Activated naive CD4-positive, alpha-beta T cell treated with anti-CD3 and anti-CD28 coated beads for 36 hours (primary cell): ENCODE data around the gene ADAMTS7. TPM values are rescaled to one million over a fixed set of nuclear protein-coding genes. Genes with fewer than 3 reads are reported as not detected.
"Not testable (repeated sequence)": the region's sequence is repeated elsewhere in the genome, so short reads cannot be mapped to it uniquely, and the experiment has no call there.

Source experiments
- CTCF ChIA-PET: fragments of 350-600 bp; sonication (Branson Sonifier 250); formaldehyde crosslinking; loops from one replicate; lab custom pipeline; 2021; ENCODE audit warnings: antibody characterized with exemption; lab: Charles Lee
- DNase-seq: peaks from one replicate; pipeline ENCODE4 v3.0.0-alpha.2; 2020
- H3K27ac Mint-ChIP-seq: one replicate; pipeline ENCODE4 v1.8.0; 2021; ENCODE audit warnings: mild to moderate bottlenecking, mixed read lengths
- H3K27me3 Mint-ChIP-seq: one replicate; pipeline ENCODE4 v1.8.0; 2021; ENCODE audit warnings: low read depth, mixed read lengths
- H3K36me3 Mint-ChIP-seq: one replicate; pipeline ENCODE4 v1.8.0; 2021; ENCODE audit warnings: low read depth, mixed read lengths
- H3K4me1 Mint-ChIP-seq: one replicate; pipeline ENCODE4 v1.8.0; 2021; ENCODE audit warnings: low read depth, mixed read lengths
- H3K4me3 Mint-ChIP-seq: one replicate; pipeline ENCODE4 v1.8.0; 2021; ENCODE audit warnings: mild to moderate bottlenecking, moderate library complexity, mixed read lengths
- H3K9me3 Mint-ChIP-seq: one replicate; pipeline ENCODE4 v1.8.0; 2021; ENCODE audit warnings: mixed read lengths
- intact Hi-C: fragments of 100-400 bp; cut with micrococcal nuclease; formaldehyde crosslinking; loops from one replicate; pipeline ENCODE4 v1.15.1; 2023
- total RNA-seq, 2 experiments: library from RNA; stranded (reverse); gene quantifications; one replicate each; pipeline ENCODE4 v1.2.3, GENCODE V29; 2021

Gene ADAMTS7
- total RNA-seq, 2 experiments from 2014 or later, result 0.07 to 0.10 TPM

DNA sequence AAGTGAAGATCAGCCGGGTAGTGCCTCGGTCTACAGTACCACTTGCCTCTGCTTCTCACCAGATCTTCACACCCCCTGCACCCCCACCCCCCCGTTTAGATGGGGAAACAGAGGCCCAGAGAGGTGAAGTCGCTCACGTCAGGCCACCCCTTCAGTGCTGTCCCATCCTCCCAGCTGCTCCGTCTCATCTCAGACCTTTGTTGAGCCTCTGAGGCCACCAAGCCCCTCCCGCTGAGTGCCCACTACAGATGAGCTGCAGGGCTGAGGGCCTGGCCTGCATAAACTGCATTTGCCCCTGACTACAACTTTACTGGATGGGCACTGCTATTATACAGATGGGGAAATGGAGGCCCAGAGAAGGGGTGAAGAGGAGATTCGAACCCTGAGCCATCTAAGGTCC, 35.8 kb downstream of the ADAMTS7 start:
- H3K27ac Mint-ChIP-seq, result no peak overlapping the region
- no peak overlapping the region for H3K4me3 Mint-ChIP-seq
- H3K4me1 Mint-ChIP-seq, result no peaks in the 10 kb centered on the region
- H3K9me3 Mint-ChIP-seq, result no peaks in the 10 kb centered on the region
- H3K36me3 Mint-ChIP-seq, result no peaks in the 10 kb centered on the region
- no peaks in the 10 kb centered on the region for H3K27me3 Mint-ChIP-seq
- DNase-seq, result no peak
- intact Hi-C loops, result loop anchor here (10.0 kb wide), 1 partner anchor 801 kb away; no protein-coding TSS in a partner anchor
- CTCF ChIA-PET, result no interaction called here

DNA sequence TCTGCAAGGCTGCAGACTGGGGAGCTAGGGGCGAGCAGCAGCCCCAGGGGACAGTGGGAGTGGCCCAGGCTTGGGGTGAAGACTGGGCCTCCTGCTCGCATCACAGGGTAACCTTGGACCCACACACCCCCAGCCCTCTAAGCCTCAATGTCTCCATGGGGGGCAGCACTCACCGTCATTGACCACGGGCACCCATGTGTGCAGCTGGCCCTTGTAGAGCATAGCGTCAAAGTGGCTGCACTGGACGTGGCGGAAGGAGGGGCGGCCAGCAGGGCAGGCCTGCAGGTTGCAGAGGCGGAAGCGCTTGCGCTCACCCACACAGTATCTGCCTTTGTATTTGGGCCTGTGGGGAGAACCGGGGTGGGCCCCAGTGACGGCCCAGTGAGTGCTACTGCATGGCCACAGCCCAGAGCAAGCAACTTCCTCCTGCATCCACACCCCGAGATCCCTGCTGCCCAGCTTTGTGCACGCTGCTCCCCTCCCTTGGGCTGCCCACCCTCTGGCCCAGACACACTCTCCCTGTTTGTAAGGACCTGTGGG, 36.7 kb downstream of the ADAMTS7 start:
- H3K27me3 Mint-ChIP-seq, H3K36me3 Mint-ChIP-seq, H3K9me3 Mint-ChIP-seq, CTCF ChIA-PET, H3K4me3 Mint-ChIP-seq, H3K4me1 Mint-ChIP-seq, DNase-seq, H3K27ac Mint-ChIP-seq: not testable (repeated sequence)
- intact Hi-C loops, result loop anchor here (10.0 kb wide), 1 partner anchor 800 kb away; no protein-coding TSS in a partner anchor

DNA sequence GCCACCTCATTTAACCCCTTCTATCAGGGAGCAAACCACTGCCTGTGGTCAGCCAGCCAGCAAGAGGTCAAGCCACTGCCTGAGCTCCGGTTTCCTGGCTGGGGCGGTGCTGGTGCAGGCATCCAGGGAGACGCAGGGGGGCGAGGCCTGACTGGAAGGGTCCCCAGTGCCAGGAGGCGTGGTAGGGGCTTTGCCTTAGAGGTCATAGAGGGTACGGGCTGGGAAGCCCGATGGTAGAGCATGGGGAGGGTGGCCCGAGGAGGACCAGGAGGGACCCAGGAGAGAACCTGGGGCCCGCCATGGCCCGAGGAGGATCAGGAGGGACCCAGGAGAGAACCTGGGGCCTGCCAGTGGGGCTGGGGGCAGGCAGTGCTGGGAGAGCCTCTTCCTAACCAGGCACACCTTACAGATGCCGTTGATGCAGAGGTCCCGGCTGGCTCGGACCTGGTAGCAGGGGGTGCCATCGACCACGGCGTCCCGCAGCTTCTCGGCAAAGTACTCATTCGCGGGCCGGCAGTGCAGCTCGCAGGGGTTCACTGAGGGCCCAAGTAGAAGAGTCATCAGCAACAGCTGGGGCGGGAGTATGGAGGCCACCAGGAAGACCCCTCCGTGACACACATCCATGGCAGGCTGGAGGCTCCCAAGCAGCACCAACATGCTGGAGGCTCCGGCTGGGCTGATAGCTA, 37.4 kb downstream of the ADAMTS7 start:
- H3K4me1 Mint-ChIP-seq, H3K27ac Mint-ChIP-seq, H3K9me3 Mint-ChIP-seq, H3K36me3 Mint-ChIP-seq, H3K4me3 Mint-ChIP-seq, H3K27me3 Mint-ChIP-seq, CTCF ChIA-PET, DNase-seq: not testable (repeated sequence)
- intact Hi-C loops, result loop anchor here (10.0 kb wide), 1 partner anchor 799 kb away; no protein-coding TSS in a partner anchor

DNA sequence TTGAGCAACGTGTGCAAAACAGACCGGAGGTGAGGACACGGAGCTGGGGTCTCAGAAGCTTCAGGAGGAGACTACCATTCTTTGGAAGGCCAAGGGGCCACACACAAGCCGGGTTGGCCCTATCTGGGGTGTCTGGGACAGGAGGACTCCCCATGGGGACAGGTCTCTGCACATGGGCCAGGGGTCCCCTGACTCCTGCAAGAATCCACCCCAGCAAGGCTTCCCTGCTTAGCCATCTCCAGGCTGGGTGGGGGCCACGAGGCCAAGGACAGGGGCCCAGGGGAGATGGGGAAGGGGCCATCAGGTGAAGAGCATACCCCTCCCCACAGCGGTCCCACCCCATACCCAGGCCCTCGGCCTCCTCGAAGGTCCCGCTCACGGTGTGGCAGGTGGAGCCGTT, 38.5 kb downstream of the ADAMTS7 start:
- Mint-ChIP-seq H3K36me3 (no peaks in the 10 kb centered on the region), H3K27ac (no peak overlapping the region), H3K27me3 (no peaks in the 10 kb centered on the region), H3K9me3 (no peaks in the 10 kb centered on the region), H3K4me1 (no peaks in the 10 kb centered on the region), H3K4me3 (no peak overlapping the region)
- intact Hi-C loops, result loop anchor here (10.0 kb wide), 1 partner anchor 798 kb away; no protein-coding TSS in a partner anchor
- CTCF ChIA-PET, result no interaction called here
- no peak for DNase-seq

DNA sequence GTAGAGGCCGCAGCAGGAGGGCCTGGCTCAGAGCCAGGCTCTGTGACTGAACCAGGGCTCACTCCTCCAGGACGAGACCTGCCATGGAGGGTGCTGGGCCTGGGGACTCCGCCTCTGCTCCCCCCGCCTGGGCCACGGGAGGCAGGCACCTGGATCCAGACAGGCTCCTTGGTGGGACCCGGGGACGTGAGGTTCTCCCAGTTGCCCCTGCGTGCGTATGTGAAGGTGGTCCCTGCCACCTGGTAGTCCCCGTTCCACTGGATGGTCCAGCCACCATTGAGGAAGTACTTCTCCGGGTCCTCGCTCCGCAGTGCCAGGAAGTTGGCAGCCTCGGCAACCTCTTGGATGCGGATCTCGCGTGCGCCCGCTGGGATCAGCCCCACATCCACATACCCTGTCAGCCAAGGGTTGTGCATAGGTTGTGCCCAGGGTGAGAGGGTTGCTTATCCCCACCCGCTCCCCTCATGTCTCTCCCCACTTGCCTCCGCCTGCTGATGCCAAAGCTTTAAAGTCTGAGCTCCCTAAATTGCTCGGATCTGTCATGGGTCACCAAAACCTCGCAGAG, 39.7 kb downstream of the ADAMTS7 start:
- not testable (repeated sequence) for DNase-seq

DNA sequence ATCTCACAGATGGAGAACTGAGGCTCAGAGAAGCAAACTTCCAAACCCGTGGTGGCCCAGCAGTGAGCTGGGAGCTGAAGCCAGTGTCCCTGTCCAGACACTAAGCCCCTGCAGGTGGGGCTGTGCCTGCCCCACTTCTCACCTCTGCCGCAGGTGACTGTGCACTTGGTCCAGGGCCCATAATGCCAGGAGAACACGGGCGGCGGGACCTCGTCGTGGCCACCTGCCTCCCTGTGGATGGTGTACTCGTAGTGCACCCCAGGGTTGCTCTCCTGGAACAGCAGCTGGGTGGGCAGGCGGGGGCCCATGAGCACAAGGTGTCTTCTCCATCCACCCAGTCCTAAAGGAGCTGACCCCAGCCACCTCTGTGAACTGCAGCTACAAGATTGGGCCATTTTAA, 40.2 kb downstream of the ADAMTS7 start:
- CTCF ChIA-PET, H3K27ac Mint-ChIP-seq, DNase-seq, H3K36me3 Mint-ChIP-seq, H3K27me3 Mint-ChIP-seq, H3K9me3 Mint-ChIP-seq, H3K4me3 Mint-ChIP-seq, H3K4me1 Mint-ChIP-seq: not testable (repeated sequence)
- intact Hi-C loops, result loop anchor here (10.0 kb wide), 1 partner anchor 796 kb away; no protein-coding TSS in a partner anchor

More for the DNA sequence above, 39.7 kb downstream of the ADAMTS7 start:
- H3K27ac Mint-ChIP-seq, H3K36me3 Mint-ChIP-seq, H3K27me3 Mint-ChIP-seq, H3K4me3 Mint-ChIP-seq, H3K9me3 Mint-ChIP-seq, CTCF ChIA-PET, H3K4me1 Mint-ChIP-seq: not testable (repeated sequence)
- intact Hi-C loops, result loop anchor here (10.0 kb wide), 1 partner anchor 797 kb away; no protein-coding TSS in a partner anchor

DNA sequence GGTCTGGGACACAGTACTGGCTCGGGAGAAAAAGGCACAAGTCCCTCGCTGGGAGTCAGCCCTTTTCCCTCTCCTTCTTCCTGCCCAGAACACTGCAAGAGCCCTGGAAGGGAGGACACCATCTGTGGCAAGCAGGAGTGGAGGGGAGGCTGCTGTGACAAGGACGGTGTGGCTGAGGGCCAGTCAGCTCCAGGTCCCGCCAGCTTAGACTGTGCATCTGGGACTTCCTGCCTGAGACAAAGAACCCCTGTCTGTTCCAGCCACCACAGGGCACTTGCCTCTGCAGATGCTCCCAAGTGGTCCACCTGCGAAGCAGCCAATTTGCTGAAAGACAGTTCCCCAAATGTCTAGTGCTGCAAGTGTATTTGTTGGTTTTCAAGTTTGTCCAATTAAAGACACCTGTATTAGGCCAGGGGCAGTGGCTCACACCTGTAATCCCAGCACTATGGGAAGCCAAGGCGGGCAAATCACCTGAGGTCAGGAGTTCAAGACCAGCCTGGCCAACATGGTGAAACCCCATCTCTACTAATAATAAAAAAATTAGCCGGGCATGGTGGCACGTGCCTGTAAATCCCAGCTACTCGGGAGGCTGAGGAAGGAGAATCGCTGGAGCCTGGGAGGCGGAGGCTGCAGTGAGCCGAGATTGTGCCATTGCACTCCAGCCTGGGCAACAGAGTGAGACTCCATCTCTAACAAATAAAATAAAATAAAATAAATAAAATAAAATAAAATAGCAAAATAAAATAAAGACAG, 41.6 kb downstream of the ADAMTS7 start:
- intact Hi-C loops, result loop anchor here (10.0 kb wide), 1 partner anchor 795 kb away; no protein-coding TSS in a partner anchor

DNA sequence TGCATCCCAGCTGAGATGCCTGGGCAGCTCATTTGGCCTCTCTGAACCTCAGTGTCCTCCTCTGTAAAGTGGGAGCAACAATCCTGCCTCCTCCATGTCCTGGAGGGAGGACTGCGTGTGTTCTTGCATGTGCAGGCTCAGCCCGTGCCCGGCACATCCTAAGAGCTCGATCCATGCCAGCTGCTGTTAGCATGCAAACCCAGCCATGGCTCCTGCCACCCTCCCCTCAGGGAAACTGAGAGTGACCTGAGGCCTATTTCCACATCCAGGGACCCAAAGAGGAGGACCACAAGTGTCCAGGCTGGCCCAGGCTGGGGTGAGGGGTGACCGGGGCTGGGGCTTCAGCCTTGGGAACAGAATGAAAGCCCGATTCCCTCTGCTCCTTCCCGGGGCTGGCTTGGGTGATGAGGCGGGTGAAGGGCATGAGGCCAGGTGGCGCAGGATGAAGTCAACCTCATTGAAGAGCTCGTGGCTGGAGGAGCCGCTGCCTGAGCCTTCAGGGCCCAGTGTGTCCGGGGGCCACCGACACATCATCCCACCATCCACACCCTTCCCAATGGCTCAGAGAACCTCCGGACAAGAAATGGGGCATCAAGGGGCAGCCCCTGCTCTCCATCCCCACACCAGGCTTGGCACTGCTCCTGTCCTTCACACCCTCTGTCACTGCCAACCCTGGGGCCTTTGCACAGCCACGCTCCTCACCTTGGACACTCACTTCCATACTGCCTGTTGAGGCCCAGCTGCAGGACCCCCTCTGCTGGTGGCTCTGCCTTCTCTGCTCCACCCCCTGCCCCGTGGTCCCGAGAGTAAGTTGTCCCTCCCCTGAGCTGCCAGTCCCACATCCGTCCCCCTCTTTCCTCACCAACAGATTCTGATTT, 42.5 kb downstream of the ADAMTS7 start:
- Mint-ChIP-seq H3K27ac (no peak overlapping the region), H3K9me3 (no peaks in the 10 kb centered on the region), H3K4me1 (no peaks in the 10 kb centered on the region), H3K4me3 (no peak overlapping the region), H3K27me3 (no peaks in the 10 kb centered on the region), H3K36me3 (no peaks in the 10 kb centered on the region)
- CTCF ChIA-PET, result interaction anchor here (1.0 to 1.1 kb wide), 2 partner anchors 18 to 92 kb away, joined by 3 to 5 read pairs; no protein-coding TSS in a partner anchor
- DNase-seq, result no peak
- intact Hi-C loops, result no loop called here

More for the DNA sequence above, 41.6 kb downstream of the ADAMTS7 start:
- H3K4me3 Mint-ChIP-seq, H3K36me3 Mint-ChIP-seq, H3K4me1 Mint-ChIP-seq, H3K9me3 Mint-ChIP-seq, H3K27ac Mint-ChIP-seq, H3K27me3 Mint-ChIP-seq, DNase-seq: not testable (repeated sequence)
- CTCF ChIA-PET, result interaction anchor here (1.0 kb wide), 1 partner anchor 19 kb away, joined by 3 read pairs; no protein-coding TSS in a partner anchor

DNA sequence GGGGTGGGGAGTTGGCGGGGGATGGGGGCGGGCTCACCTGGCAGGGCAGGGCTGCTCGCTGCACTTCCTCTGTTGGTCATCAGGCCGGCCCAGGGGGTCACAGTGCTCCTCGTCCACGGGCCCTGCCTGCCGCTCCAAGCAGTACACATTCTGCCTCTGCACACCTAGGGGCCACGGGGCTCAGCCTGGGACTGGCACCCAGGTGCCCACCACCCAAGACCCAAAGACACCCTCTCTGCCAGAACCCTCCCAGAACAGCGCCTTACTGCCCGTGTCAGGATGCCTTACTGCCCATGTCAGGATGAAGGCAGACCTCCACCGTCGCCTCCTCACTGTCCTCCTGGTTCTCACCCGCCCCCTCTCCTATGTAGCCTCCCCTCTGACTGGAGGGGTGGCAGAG, 43.2 kb downstream of the ADAMTS7 start:
- no peaks in the 10 kb centered on the region for H3K9me3 Mint-ChIP-seq
- no peak for DNase-seq
- H3K4me3 Mint-ChIP-seq, result no peak overlapping the region
- peaks cover 2% of the 10 kb centered on the region for H3K4me1 Mint-ChIP-seq
- no peak overlapping the region for H3K27ac Mint-ChIP-seq
- CTCF ChIA-PET, result interaction anchor here (1.1 kb wide), 1 partner anchor 92 kb away, joined by 5 read pairs; no protein-coding TSS in a partner anchor
- no peaks in the 10 kb centered on the region for H3K36me3 Mint-ChIP-seq
- no peaks in the 10 kb centered on the region for H3K27me3 Mint-ChIP-seq
- intact Hi-C loops, result no loop called here

DNA sequence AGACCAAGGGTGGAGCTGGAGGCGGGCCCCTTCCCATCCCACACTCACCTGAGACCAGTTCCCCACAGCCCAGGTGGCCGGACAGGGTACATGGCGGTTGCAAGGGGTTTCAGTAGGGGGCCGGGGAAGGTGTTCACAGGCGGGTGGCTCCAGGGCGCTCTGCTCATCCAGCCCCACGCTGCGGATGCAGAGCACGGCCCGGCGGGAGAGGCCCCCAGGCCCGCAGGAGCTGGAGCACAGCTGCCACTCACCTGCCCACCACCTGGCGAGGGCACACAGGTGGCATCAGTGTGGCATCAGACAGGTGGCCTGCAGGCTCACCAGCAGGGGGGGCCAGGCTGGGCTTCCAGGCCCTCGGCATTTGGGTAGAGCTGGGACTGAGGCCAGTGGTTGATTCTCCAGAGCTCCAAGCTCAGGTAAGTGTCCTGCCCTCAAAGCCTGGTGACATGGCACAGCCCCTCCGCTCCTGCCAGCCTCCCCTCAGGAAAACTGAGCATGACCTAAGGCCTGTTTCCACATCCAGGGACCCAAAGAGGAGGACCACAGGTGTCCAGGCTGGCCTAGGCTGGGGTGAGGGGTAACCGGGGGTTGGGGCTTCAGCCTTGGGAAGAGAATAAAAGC, 43.8 kb downstream of the ADAMTS7 start:
- CTCF ChIA-PET, result interaction anchor here (1.1 kb wide), 1 partner anchor 93 kb away, joined by 5 read pairs; no protein-coding TSS in a partner anchor
- Mint-ChIP-seq H3K4me1 (peaks cover 2% of the 10 kb centered on the region), H3K4me3 (no peak overlapping the region), H3K9me3 (no peaks in the 10 kb centered on the region), H3K27ac (no peak overlapping the region), H3K27me3 (no peaks in the 10 kb centered on the region), H3K36me3 (no peaks in the 10 kb centered on the region)
- intact Hi-C loops, result no loop called here
- no peak for DNase-seq

DNA sequence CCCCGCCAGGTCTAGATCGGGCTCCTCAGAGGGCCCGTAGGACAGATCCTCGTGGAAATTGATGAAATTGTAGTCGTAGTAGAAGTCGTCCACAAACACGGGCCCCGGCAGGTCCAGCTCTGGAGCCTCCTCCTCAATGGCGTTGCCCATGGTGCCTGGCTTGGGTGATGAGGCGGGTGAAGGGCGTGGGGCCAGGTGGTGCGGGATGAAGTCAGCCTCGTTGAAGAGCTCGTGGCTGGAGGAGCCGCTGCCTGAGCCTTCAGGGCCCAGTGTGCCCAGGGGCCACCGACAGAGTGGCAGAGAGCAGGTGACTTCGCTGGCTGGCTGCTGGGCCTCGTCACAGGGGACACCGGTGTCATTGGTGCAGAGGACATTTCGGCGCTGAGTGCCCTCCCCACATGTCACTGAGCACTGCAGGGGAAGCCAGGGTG, 44.6 kb downstream of the ADAMTS7 start:
- H3K9me3 Mint-ChIP-seq, H3K36me3 Mint-ChIP-seq, H3K27ac Mint-ChIP-seq, DNase-seq, intact Hi-C loops, H3K4me1 Mint-ChIP-seq, H3K4me3 Mint-ChIP-seq, H3K27me3 Mint-ChIP-seq, CTCF ChIA-PET: not testable (repeated sequence)
